Hematopoietic multipotent progenitor cell treated with erythropoietin and hydrocortisone succinate and interleukin-3 and kit ligand, for 4 days (in vitro differentiated cells): ENCODE data around the gene GNB3.

Experiments used
- DNase-seq: peaks from one replicate; pipeline ENCODE4 v3.0.0-alpha.2; 2015

The GNB3 gene

GRCh38 chr12:6840761-6841515 lies at the start of gene GNB3:
Gene GNB3, plus strand, starts transcription at chr12:6840925. Its CDS starts 363 bp downstream, at chr12:6841288.
- no peak for DNase-seq

- no peak for DNase-seq
Measured at GRCh38 chr12:6791931-6792520, 48.7 kb upstream of the GNB3 start.

- DNase-seq, result peak; percentile 74
Measured at GRCh38 chr12:6792522-6793201, 48.1 kb upstream of the GNB3 start.

GRCh38 chr12:6795088-6795487 lies 45.6 kb upstream of the GNB3 start:
- DNase-seq, result no peak

- DNase-seq, result no peak
Measured at GRCh38 chr12:6796576-6796975, 44.1 kb upstream of the GNB3 start.

GRCh38 chr12:6799147-6799546 lies 41.6 kb upstream of the GNB3 start:
- DNase-seq, result no peak

- DNase-seq, result no peak
Measured at GRCh38 chr12:6807170-6807569, 33.6 kb upstream of the GNB3 start.

- no peak for DNase-seq
Measured at GRCh38 chr12:6809056-6809455, 31.7 kb upstream of the GNB3 start.

GRCh38 chr12:6810758-6811157 lies 30.0 kb upstream of the GNB3 start:
- DNase-seq, result no peak

- no peak for DNase-seq
Measured at GRCh38 chr12:6813363-6813762, 27.4 kb upstream of the GNB3 start.

- DNase-seq, result no peak
Measured at GRCh38 chr12:6816598-6816997, 24.1 kb upstream of the GNB3 start.

GRCh38 chr12:6817098-6817497 lies 23.6 kb upstream of the GNB3 start:
- DNase-seq, result no peak

- no peak for DNase-seq
Measured at GRCh38 chr12:6817662-6818157, 23.0 kb upstream of the GNB3 start.

- DNase-seq, result no peak
Measured at GRCh38 chr12:6818222-6818621, 22.5 kb upstream of the GNB3 start.

- DNase-seq, result no peak
Measured at GRCh38 chr12:6818645-6819044, 22.1 kb upstream of the GNB3 start.

- DNase-seq, result no peak
Measured at GRCh38 chr12:6819106-6820030, 21.4 kb upstream of the GNB3 start.

- DNase-seq, result no peak
Measured at GRCh38 chr12:6820166-6820565, 20.6 kb upstream of the GNB3 start.

- DNase-seq, result peak; percentile 57
Measured at GRCh38 chr12:6821591-6822425, 18.9 kb upstream of the GNB3 start, which contains the start of gene GPR162. Gene GPR162, plus strand, starts transcription at chr12:6821821. Its CDS starts 2,078 bp downstream, at chr12:6823899.

GRCh38 chr12:6822426-6823135 lies 18.1 kb upstream of the GNB3 start:
- no peak for DNase-seq

- no peak for DNase-seq
Measured at GRCh38 chr12:6823182-6824084, 17.3 kb upstream of the GNB3 start.
